NCI-H146 (cell line): Measurements from ENCODE around the gene HINT2.

ENCODE experiments used
- DNase-seq: peaks from one replicate; lab custom pipeline; 2025; lab: John Stamatoyannopoulos, UW

The HINT2 gene

DNA sequence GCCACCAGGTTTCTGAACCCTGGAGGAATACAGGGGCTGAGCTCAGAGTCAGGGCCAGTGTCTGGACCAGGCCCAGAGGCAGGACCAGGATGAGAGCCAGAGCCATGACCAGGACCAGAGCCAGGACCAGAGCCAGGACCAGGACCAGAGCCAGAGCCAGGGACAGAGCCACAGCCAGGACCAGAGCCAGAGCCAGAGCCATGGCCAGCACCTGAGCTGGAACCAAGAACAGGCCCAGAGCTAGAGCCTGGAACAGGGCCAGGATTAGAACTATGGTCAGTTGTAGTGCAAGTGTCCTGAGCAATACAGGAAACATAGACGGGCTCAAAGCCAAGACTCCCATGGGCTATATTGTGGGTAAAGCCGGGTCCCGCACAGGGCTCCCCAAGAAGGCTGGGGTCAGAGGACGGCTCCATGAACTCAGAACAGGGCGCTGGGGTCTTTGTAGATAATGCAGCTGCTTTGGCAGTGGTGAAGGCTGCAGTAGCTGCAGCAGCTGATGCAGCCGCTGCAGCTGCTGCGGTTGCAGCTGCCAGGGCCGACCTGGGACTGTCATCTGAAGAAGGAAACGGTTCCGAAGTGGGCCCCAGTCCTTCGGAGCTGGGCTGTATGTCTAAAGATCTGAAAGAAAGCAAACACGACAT, 3.3 kb downstream of the HINT2 start:
- no peak for DNase-seq

DNA sequence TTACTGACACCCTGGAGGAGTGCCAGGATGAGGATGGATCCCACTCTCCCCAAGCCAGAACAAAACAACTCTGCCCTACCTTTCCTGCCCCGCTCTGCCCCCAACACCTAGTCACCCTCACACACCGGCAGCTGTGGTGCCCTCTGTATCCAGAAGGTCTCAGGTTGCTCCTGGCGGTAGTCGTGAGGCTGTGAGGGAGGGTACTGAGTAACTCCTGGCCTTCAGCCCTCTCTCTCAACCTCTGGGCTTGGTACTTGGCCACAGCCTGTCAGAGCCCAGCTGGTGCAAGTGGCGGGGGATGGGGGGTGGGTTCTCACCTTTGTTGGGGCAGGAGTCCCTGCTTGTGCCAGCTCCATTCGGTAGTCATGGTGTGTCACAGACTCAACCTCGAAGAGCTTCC, 4.7 kb downstream of the HINT2 start:
- DNase-seq = no peak

- DNase-seq = no peak
Observed at GRCh38 chr9:35808433-35808832, 6.4 kb downstream of the HINT2 start.

DNA sequence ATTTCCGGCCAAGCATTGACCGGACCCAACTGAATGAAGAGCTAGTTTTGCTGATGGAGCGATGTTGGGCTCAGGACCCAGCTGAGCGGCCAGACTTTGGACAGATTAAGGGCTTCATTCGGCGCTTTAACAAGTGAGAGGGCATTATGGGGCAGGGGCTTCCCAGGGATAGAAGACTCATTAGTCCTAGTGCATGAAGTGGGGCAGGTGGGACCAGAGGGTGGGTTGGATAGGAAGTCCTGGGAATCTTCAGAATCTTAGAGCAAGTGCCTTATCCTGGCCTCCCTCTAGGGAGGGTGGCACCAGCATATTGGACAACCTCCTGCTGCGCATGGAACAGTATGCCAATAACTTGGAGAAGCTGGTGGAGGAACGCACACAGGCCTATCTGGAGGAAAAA, 8.7 kb downstream of the HINT2 start:
- no peak for DNase-seq

DNA sequence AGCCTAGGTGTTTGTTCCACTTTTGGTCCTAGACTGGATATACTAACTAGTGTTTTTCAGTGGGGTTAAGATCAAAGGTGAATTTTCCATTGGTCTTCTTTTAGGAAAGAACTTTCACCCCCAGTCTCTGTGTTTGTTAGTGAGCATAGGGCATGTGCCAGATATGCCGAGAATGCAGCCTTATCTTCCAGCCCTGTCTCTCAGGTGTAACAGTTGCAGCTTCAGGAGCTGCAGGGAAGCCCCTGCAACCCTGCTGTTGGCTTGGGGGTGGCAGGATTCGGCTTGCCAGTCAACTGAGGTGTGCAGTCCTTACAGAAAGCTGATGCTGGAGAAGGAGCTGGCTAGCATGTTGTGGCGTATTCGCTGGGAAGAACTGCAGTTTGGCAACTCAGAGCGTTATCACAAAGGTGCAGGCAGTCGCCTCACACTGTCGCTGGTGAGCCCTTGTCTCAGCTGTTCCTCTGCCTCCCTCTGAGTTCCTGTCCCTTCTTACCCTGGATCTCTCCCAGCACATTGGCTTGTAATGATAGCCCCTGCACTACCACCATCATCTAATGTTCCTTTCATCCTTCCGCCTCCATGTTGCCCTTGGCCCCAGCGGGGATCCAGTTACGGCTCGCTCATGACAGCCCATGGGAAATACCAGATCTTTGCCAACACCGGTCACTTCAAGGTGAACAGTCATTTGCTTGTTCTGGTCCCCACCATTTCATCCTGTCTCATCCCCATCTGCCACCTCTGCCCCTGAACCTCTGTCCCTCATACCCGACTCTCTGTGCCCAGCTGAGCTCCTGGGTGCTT, 13.3 kb downstream of the HINT2 start:
- DNase-seq = no peak

DNA sequence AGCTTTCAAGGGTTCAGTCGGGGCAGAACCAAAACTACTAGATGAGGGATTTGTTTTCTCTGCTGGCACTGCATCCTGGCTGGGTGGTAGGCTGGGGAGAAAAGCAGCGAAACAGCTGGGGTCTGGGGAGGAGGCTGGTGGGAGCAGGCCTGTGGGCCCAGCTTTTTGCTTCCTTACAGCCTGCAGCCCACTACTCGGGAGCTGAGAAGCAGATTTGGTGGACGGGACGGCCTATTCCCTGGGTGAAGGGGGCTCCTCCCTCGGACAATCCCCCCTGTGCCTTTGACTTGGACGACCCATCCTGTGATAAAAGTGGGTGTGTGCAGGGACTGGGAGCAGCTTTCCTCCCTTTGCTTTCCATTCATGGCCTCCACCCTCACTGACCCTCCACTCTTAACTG, 14.3 kb downstream of the HINT2 start:
- no peak for DNase-seq

GRCh38 chr9:35798658-35799374, 16.0 kb downstream of the HINT2 start:
- DNase-seq = no peak

DNA sequence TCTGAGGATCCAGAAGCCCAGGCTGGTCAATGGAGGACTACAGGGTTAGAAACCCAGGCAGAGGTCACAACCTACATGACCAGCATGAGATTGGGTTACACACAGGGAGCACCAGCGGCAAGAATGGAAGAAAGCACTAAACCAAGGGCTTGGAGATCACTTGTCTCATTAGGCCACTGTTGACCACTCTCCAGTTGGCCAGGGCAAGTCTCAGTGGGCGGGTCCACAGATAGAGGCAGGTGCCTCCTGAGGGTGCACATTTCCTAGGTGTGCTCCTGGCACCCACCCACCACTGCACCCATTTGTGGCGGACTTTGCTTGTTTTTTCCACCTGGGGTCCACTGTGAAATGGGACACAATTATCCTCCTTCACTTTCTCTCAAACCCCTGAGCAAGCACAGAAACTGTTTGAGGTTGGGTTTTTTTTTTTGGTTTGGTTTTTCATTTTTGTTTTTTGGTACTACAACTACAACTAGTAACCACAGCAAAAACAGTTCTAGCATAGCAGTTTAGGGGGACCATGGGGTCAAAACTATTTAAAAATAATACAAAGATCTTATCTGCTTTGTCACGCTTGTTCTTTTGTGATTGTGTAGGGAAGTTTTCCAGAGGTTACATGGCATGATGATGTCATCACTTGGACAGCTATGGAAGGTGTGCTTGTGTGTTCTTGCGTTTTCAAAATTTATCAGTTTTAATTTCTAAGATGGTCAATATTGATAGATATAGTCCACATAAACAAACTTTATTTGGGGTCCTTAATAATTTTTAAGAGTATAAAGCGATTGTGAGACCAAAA, 17.3 kb downstream of the HINT2 start:
- no peak for DNase-seq

DNA sequence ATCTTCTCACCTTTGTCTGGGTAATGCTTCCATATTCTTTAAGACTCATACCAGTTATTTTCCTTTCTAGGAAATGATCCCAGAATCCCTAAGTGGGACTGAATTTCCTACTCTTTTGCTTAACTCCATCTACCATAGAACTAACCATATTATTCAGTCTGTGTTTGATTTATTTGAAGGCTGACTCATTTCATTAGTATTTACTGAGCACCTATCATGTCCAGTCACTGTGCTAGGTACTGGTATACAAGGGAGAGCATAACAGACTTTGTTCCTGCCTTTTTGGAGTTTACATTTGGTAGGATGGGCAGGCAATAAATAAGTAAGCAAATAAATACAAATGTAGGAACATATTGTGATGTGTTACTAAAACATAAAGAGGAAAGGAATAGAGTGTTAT, 19.1 kb downstream of the HINT2 start:
- DNase-seq = no peak

DNA sequence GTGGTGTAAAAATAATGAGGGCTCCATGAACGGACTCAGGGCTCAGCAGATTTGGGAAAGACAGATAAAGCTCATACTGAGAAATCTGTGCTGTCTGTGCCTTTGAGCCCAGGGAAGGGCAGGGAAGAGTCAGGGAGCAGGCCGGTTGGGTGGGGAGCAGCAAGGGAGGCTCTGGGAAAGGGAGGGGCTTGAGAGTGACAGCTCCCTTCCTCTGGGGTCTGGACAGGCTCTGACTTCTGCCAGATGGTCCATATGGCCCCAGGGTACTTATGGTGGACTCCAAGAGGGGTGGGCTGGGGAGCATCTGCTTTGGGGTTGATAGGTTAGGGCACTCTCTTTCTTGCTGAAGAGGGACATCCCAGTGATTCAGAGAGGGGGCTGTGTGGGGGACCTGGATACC, 21.4 kb downstream of the HINT2 start:
- no peak for DNase-seq

GRCh38 chr9:35792826-35793225, 22.0 kb downstream of the HINT2 start:
- DNase-seq = no peak

DNA sequence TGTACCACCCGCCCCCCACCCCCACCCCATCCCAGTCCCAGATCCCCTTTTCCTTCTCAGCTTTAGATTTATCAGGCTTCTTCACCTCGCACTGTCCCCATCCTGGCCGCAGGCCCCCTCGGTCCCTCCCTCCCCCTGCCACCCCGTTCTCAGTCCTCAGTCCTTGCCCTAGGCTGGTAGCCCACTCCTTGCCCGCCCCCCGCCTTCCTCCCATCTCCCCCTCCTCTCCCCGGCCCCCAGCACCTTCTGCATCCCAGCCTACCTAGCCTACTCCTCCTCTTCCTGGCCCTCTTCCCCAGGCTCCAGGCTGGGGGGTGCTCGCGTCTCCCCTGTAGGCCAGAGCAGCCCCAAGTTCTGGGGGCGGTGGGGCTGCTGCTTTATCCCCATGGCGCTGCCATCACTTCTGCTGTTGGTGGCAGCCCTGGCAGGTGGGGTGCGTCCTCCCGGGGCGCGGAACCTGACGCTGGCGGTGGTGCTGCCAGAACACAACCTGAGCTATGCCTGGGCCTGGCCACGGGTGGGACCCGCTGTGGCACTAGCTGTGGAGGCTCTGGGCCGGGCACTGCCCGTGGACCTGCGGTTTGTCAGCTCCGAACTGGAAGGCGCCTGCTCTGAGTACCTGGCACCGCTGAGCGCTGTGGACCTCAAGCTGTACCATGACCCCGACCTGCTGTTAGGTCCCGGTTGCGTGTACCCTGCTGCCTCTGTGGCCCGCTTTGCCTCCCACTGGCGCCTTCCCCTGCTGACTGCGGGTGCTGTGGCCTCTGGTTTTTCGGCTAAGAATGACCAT, 22.6 kb downstream of the HINT2 start:
- no peak for DNase-seq

- DNase-seq = no peak
Observed at GRCh38 chr9:35791297-35791921, 23.4 kb downstream of the HINT2 start, which contains the start of gene NPR2. TSS of gene NPR2 (plus strand) at chr9:35791591. CDS start at chr9:35792409, 818 bp downstream.

DNA sequence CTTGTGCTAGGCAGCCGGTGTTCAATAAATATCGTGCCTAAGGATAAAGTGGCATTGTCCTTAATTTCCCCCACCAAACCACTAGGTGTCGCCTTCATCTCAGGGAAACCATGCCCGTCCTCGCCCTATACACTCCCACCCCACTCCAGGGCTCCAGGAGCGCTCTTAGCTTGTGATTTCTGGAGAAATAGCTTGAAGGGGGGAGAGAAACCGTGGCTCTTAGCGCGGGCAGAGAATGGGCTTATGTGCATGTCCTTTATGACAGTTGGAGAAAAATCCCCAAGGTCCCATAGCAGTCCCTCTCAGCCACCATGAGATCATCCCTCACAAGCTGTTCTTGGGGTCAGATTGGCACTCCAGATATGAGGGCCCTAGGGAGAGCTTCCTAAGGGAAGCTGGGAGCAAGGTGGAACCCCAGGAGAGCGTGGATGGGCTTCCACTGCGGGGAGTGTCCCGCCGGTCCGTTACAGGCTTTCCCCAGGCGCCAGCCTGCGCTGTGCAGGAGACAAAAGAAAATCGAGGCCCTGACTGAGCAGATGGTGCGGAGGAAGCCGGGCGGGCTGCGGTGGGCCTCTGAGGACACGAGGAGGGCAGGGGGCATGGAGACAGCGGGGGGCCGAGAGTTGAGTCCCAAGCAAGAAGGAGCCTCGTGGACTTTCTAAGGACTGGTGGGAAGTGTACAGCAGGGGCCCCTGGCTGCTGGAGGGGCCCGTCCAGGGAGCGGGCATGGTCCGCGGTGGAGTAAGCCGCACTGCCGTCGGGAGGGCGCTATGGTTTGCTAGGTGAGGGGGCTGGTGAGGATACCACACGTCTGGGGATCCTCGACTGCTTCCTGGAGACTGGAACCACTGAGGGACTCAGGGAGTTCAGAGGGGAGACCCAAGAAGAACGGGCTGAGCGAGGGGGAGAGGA, 24.2 kb downstream of the HINT2 start:
- peak; percentile 68 for DNase-seq

- no peak for DNase-seq
Observed at GRCh38 chr9:35790025-35790384, 24.8 kb downstream of the HINT2 start.

DNA sequence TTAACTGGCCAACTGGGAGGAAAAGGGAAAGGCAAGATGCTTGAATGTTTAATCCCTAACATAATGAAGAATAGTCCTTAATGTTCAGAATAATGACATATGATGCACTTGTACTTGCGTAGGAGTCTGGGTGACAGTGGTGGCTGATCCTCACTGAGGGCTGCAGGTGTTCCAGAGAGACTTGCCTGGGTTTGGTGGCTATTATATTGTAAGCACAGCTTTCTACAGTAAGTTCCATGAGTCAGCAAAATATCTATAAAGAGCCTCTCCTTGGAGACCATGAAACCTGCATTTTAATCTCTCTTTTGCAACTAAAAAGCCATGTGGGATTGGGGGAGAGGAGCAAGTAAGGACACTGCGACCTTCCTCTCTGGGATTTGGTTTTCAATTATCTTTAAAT, 25.3 kb downstream of the HINT2 start:
- no peak for DNase-seq

DNA sequence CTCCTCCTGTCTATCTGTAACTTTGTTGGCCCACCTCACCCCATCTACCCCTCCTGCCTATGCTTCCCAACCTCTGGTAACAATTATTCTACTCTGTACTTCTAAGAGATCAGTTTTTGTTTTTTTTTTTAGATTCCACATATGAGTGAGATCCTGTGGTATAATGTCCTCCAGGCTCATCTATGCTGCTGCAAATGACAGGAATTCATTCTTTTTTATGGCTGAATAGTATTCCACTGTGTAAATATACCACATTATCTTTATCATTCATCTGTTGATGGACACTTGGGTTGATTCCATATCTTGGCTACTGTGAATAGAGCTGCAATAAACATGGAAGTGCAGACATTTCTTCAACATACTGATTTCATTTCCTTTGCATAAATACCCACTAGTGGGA, 31.4 kb downstream of the HINT2 start:
- no peak for DNase-seq

DNA sequence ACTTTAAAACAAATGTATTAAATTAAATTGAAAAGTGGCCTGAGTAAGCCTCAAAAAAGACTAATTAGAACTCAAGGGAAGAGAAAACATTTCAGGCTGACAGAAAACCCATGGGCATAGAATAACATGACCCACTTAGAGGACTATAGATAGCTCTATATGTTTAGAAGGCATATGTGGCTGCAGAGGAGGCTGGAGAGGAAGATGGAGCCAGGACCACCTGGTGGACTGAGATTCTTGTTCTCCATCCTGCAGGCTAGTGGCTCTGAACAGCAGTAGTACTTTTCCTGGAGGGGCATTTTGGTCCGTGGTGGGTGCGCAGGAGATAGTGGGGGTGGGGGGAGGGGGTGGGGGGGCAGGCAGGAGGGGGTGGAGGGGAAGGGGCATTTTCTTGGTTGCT, 33.8 kb downstream of the HINT2 start:
- no peak for DNase-seq

DNA sequence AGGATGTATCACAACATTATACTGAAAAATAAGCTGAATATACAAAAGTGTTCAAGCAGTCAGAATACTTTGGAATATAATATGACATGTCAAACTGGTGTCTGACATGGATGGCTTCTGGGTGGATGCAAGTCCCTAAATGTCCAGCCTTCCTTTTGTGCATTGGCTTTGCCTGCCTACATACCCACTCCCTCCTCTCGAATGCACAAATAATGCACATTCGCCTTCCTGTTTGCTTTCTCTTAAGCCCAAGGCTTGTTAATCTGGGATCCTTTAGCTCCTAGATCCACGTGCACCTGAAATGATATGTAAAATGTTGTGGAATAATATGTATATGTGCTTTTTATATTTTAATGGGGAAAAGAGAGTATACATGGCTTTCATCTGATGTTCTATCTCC, 36.3 kb downstream of the HINT2 start:
- peak; percentile 12 for DNase-seq

DNA sequence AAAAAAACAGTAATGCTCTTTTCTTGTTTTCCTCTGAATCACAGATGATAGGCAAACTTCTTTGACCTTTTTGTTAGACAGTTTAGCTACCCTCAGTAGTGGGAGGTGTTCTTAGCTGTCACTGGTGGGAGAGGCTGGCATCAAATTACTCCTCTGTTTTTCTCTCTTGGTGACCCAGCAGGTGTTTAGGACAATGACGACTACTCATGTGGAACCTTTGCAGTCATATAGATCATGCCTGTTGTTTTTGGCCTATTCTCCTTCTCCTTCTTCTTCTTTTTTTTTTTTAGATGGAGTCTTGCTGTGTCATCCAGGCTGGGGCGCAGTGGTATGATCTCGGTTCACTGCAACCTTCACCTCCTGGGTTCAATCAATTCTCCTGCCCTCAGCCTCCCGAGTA, 38.8 kb downstream of the HINT2 start:
- peak; percentile 96 for DNase-seq
